Activated effector memory CD4-positive, alpha-beta T cell treated with Interleukin-2 at 50 U/mL for 16 hours (primary cell): ENCODE results near the gene AARS1.
A peak's percentile ranks its signal among the peaks of the same experiment; 100 is the strongest.
"Not testable (repeated sequence)": the region's sequence is repeated elsewhere in the genome, so short reads cannot be mapped to it uniquely, and the experiment has no call there.

Source experiments
- DNase-seq: peaks from one replicate; pipeline ENCODE4 v3.0.0-alpha.2; 2020

AARS1 gene

GRCh38 chr16:70289229-70290094, at the start of gene AARS1:
TSS of gene AARS1 (minus strand) at chr16:70289506. CDS start at chr16:70282763, 6,743 bp downstream.
- DNase-seq, result peak; percentile 91

GRCh38 chr16:70337814-70338213, 48.5 kb upstream of the AARS1 start:
- DNase-seq, result no peak

GRCh38 chr16:70332728-70333127, 43.4 kb upstream of the AARS1 start:
- DNase-seq, result not testable (repeated sequence)

GRCh38 chr16:70331588-70332358, 42.5 kb upstream of the AARS1 start:
- no peak for DNase-seq

- DNase-seq, result no peak
Observed at GRCh38 chr16:70331091-70331490, 41.8 kb upstream of the AARS1 start.

GRCh38 chr16:70324998-70325747, 35.9 kb upstream of the AARS1 start:
- DNase-seq, result no peak

- no peak for DNase-seq
Observed at GRCh38 chr16:70320121-70320520, 30.8 kb upstream of the AARS1 start.

- not testable (repeated sequence) for DNase-seq
Observed at GRCh38 chr16:70307726-70308125, 18.4 kb upstream of the AARS1 start.

- DNase-seq, result no peak
Observed at GRCh38 chr16:70306880-70307279, 17.6 kb upstream of the AARS1 start.

- DNase-seq, result no peak
Observed at GRCh38 chr16:70304892-70305448, 15.7 kb upstream of the AARS1 start.

- DNase-seq, result no peak
Observed at GRCh38 chr16:70302745-70303144, 13.4 kb upstream of the AARS1 start.

GRCh38 chr16:70301121-70301520, 11.8 kb upstream of the AARS1 start:
- DNase-seq, result no peak

- DNase-seq, result peak; percentile 43
Observed at GRCh38 chr16:70298988-70299938, 10.0 kb upstream of the AARS1 start, which contains the start of gene DDX19B. TSS of gene DDX19B (plus strand) at chr16:70299186. CDS start at chr16:70299298, 112 bp downstream.

- no peak for DNase-seq
Observed at GRCh38 chr16:70295634-70296033, 6.3 kb upstream of the AARS1 start.

GRCh38 chr16:70294385-70295025, 5.2 kb upstream of the AARS1 start:
- no peak for DNase-seq

- not testable (repeated sequence) for DNase-seq
Observed at GRCh38 chr16:70292148-70292547, 2.8 kb upstream of the AARS1 start.

GRCh38 chr16:70290949-70291519, 1.7 kb upstream of the AARS1 start:
- DNase-seq, result no peak

GRCh38 chr16:70287304-70287971, 1.9 kb downstream of the AARS1 start:
- DNase-seq, result not testable (repeated sequence)

- DNase-seq, result no peak
Observed at GRCh38 chr16:70276392-70276791, 12.9 kb downstream of the AARS1 start.

GRCh38 chr16:70271696-70272095, 17.6 kb downstream of the AARS1 start:
- no peak for DNase-seq
